Ishikawa (cell line): ENCODE results near the gene ETFDH.

Experiments used
- EGR1 ChIP-seq: IDR thresholded peaks from 2 replicates; pipeline ENCODE4 v1.6.1; 2012
- EP300 ChIP-seq: IDR thresholded peaks from 2 replicates; pipeline ENCODE4 v1.6.1; 2012; ENCODE audit warnings: borderline replicate concordance
- REST ChIP-seq: IDR thresholded peaks from 2 replicates; pipeline ENCODE4 v1.6.1; 2012; ENCODE audit warnings: low read depth, mild to moderate bottlenecking
- ZBTB7A ChIP-seq: IDR thresholded peaks from 2 replicates; pipeline ENCODE4 v1.6.1; 2012; ENCODE audit warnings: low read depth
- TF ChIP-seq, protein P1 (sequence below): IDR thresholded peaks from 2 replicates; pipeline ENCODE4 v1.6.1; 2012

DNA sequence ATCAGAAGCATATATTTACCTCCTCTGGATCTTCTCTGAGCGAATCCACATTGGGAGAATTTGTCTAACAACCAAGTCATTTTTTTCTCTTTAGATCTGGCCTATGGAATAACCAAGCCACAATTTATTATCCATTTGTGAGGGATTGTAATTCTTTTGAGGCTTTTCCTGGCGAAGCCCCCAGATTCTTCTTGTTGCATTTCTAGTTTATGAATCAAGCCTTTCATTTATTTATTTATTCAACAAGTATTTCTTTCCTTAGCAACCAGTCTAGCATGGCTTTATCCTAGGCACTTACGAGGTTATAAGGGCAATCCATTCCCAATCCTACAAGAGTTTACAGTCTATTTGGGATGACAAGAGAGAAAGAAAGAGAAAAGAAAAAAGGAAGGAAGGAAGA, 78.3 kb downstream of the ETFDH start:
- TF ChIP-seq EP300 (no peak), REST (no peak), ZBTB7A (no peak), EGR1 (no peak)
- TF ChIP-seq, protein P1, sequence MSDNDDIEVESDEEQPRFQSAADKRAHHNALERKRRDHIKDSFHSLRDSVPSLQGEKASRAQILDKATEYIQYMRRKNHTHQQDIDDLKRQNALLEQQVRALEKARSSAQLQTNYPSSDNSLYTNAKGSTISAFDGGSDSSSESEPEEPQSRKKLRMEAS: no peak
